Gastrocnemius medialis (tissue), 4 donors: ENCODE measurements around the gene GALNT17. TPM values are rescaled to one million over a fixed set of nuclear protein-coding genes. Genes with fewer than 3 reads are reported as not detected.

Experiments used
- ATAC-seq, 2 donors: fragments of 150-250 bp; one replicate each; pipeline ENCODE4 v1.9.1; 2016
- DNase-seq, 2 donors: peaks; one replicate each; pipeline ENCODE4 v3.0.0-alpha.2; 2019
- H3K27ac ChIP-seq, 4 donors: fragments of 200-600 bp; sonication (generic); 1 replicate in 1 of 4; 2 replicates in 3 of 4; pipeline ENCODE4 v1.5.1; 2016 to 2018; ENCODE audit warnings: mild to moderate bottlenecking in 2 of 4, moderate library complexity in 1 of 4
- H3K27me3 ChIP-seq, 3 donors: fragments of 200-600 bp; sonication (generic) in 2 of 3; 1 replicate in 1 of 3; 2 replicates in 2 of 3; pipeline versions ENCODE4 v1.5.1 to v1.6.0; 2016 to 2019; ENCODE audit warnings: mild to moderate bottlenecking in 1 of 3, moderate library complexity in 1 of 3
- H3K36me3 ChIP-seq, 2 donors: fragments of 200-600 bp; sonication (generic) in 1 of 2; one replicate each; pipeline ENCODE4 v1.5.1; 2017 to 2018
- H3K4me1 ChIP-seq, 2 donors: fragments of 200-600 bp; sonication (generic) in 1 of 2; one replicate each; pipeline ENCODE4 v1.5.1; 2016 to 2017; ENCODE audit warnings: mild to moderate bottlenecking in 2 of 2
- H3K4me3 ChIP-seq, 4 donors: fragments of 200-600 bp; sonication (generic) in 3 of 4; 1 replicate in 1 of 4; 2 replicates in 3 of 4; pipeline ENCODE4 v1.5.1; 2016 to 2019; ENCODE audit warnings: mild to moderate bottlenecking in 2 of 4
- H3K9me3 ChIP-seq, 3 donors: fragments of 200-600 bp; sonication (generic) in 2 of 3; 1 replicate in 1 of 3; 2 replicates in 2 of 3; pipeline ENCODE4 v1.5.1; 2016 to 2019
- CTCF ChIP-seq, 5 experiments: fragments of 450-650 bp in 3 of 5; fragments of 200-600 bp in 2 of 5; sonication (generic) in 2 of 5; IDR thresholded peaks in 4 of 5; conservative IDR thresholded peaks in 1 of 5; 1 replicate in 4 of 5; 2 replicates in 1 of 5; pipeline ENCODE4 v1.5.1; 2016 to 2019; ENCODE audit warnings: antibody characterized with exemption in 5 of 5, mild to moderate bottlenecking in 3 of 5, moderate library complexity in 3 of 5
- POLR2A ChIP-seq, 2 donors: fragments of 450-650 bp; IDR thresholded peaks; one replicate each; pipeline ENCODE4 v1.6.1; 2017; ENCODE audit warnings: antibody characterized with exemption in 2 of 2, mild to moderate bottlenecking in 2 of 2, moderate library complexity in 2 of 2
- in situ Hi-C, 4 donors: fragments of 200-750 bp; cut with MboI; loops; one replicate each; pipeline versions ENCODE4 v1.15.0 to v1.8.0; 2017; ENCODE audit warnings: low sequenced_read_pairs in 4 of 4
- intact Hi-C: fragments of 100-400 bp; cut with DNase I; formaldehyde crosslinking; loops from one replicate; pipeline ENCODE4 v1.15.1; 2023; ENCODE audit warnings: low total_unique reads
- total RNA-seq, 4 donors: library from RNA; depleted of rRNA; stranded (reverse); fragments of >200 nt; gene quantifications; one replicate each; pipeline versions ENCODE4 v1.1.0 to v1.2.3, GENCODE V29; 2016

Gene GALNT17
- total RNA-seq, 4 donors from 2014 or later: 1.9 to 13.0 (median 12.3) TPM

DNA sequence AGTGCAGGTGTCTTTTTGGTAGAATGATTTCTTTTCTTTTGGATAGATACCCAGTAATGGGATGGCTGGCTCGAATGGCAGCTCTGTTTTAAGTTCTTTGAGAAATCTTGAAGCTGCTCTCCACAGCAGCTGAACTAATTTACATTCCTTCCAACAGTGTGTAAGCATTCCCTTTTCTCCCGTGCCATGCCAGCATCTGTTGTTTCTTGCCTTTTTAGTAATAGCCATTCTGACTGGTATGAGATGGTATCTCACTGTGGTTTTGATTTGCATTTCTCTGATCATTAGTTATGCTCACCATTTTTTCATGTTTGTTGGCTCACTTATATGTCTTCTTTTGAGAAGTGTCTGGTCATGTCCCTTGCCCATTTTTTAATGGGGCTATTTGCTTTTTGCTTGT is 486.3 kb downstream of the GALNT17 start:
- H3K27me3 ChIP-seq: no peaks in the 10 kb centered on the region
- ATAC-seq: no peak
- TF ChIP-seq POLR2A (IDR thresholded peaks at IDR 0.05) (no peak), CTCF (IDR thresholded peaks at IDR 0.05 in 4 of 5, conservative IDR thresholded peaks at IDR 0.05 in 1 of 5) (no peak)
- intact Hi-C loops (loop anchor here (10.0 kb wide), 2 partner anchors 483 to 903 kb away; partner anchors contain the start of gene GALNT17), in situ Hi-C loops (no loop called here)
- DNase-seq: no peak
- H3K9me3 ChIP-seq: peaks cover 0 to 4% (median 0%) of the 10 kb centered on the region in 3 donors
- no peak overlapping the region for H3K4me3 ChIP-seq
- no peak overlapping the region for H3K27ac ChIP-seq
- H3K4me1 ChIP-seq: peaks cover 21 to 22% of the 10 kb centered on the region in 2 donors
- no peaks in the 10 kb centered on the region for H3K36me3 ChIP-seq

DNA sequence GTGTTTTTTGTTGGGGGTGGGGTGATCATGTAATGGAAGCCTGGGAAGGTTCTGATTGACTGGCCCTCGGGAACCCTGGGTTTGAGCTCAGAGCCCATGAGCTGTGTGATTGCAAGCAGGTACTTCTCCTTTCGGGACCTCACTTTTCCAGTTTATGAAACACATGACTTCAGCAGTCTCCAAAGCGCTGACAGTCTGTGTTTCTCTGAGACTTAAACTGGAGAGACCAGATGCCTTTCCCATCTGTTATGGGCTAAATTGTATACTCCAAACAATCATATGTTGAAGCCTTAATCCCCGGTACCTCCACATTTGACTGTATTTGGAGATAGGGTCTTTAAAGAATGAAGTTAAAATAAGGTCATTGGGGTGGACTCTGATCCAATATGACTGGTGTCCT is 493.6 kb downstream of the GALNT17 start:
- no peaks in the 10 kb centered on the region for H3K36me3 ChIP-seq

GRCh38 chr7:71626206-71626605 is 494.3 kb downstream of the GALNT17 start:
- H3K27ac ChIP-seq: no peak overlapping the region
- no peak for TF ChIP-seq POLR2A (IDR thresholded peaks at IDR 0.05)
- no peak for TF ChIP-seq CTCF (IDR thresholded peaks at IDR 0.05 in 4 of 5, conservative IDR thresholded peaks at IDR 0.05 in 1 of 5)
- DNase-seq (no peak), ATAC-seq (no peak)
- no peaks in the 10 kb centered on the region for H3K9me3 ChIP-seq
- no peak overlapping the region for H3K4me3 ChIP-seq
- no peaks in the 10 kb centered on the region for H3K27me3 ChIP-seq
- in situ Hi-C loops (no loop called here), intact Hi-C loops (no loop called here)
- H3K4me1 ChIP-seq: peaks cover 4 to 9% of the 10 kb centered on the region in 2 donors
- no peaks in the 10 kb centered on the region for H3K36me3 ChIP-seq

More for the DNA sequence above, 493.6 kb downstream of the GALNT17 start:
- no peak overlapping the region for H3K27ac ChIP-seq
- H3K4me3 ChIP-seq: no peak overlapping the region
- no peak for DNase-seq
- H3K4me1 ChIP-seq: peaks cover 4 to 5% of the 10 kb centered on the region in 2 donors
- no peak for ATAC-seq
- in situ Hi-C loops: no loop called here
- no peaks in the 10 kb centered on the region for H3K27me3 ChIP-seq
- no peak for TF ChIP-seq CTCF (IDR thresholded peaks at IDR 0.05 in 4 of 5, conservative IDR thresholded peaks at IDR 0.05 in 1 of 5)
- H3K9me3 ChIP-seq: no peaks in the 10 kb centered on the region
- intact Hi-C loops: no loop called here

DNA sequence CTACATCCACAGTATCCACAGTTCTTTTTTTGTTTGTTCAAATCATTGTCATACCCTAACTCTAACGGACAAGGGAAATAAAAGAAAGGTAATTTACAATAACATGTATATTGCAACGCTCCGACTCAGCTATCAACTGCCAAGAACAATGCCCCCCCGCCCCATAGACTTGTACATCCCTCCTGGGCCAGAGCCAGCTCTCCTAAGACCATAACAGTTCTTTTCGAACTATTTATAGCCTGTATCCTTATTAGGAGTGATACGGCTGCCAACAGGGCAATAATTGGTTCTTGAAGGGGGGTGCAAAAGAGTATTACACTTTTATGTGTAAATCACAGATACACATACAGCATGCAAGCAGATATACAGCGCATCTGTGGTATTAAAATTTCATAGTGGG is 495.7 kb downstream of the GALNT17 start:
- TF ChIP-seq CTCF (IDR thresholded peaks at IDR 0.05 in 4 of 5, conservative IDR thresholded peaks at IDR 0.05 in 1 of 5): no peak
- no peak for TF ChIP-seq POLR2A (IDR thresholded peaks at IDR 0.05)
- Histone ChIP-seq H3K27ac (no peak overlapping the region), H3K4me1 (peaks cover 4 to 9% of the 10 kb centered on the region in 2 donors), H3K36me3 (no peaks in the 10 kb centered on the region), H3K9me3 (no peaks in the 10 kb centered on the region), H3K27me3 (no peaks in the 10 kb centered on the region), H3K4me3 (no peak overlapping the region)
- ATAC-seq (no peak), DNase-seq (no peak)
- intact Hi-C loops: no loop called here
- in situ Hi-C loops: no loop called here

DNA sequence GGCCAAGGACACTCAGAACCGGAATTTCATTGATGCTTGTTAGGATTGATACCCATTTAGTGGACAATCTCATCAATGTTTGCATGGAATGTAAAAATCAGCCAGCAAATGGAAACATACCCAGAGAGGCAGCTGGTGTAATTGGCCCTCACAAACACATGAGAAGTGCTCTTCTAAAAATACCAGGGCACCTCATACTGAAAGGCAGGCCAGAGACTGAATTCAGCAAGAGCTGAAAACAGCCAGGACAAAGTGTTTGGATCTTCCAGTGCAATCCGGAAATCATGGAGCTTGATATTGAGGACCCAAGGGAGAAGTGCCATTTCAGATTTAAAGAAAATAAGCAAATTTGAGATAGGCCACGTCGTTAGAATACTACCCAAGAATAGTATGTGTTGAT is 498.6 kb downstream of the GALNT17 start:
- Histone ChIP-seq H3K4me3 (no peak overlapping the region), H3K36me3 (no peaks in the 10 kb centered on the region), H3K9me3 (no peaks in the 10 kb centered on the region), H3K27ac (peak overlapping the region in 3 of 4 donors; percentile 39 to 48 (median 40)), H3K27me3 (no peaks in the 10 kb centered on the region), H3K4me1 (peaks cover 7 to 9% of the 10 kb centered on the region in 2 donors)
- in situ Hi-C loops (no loop called here), intact Hi-C loops (no loop called here)
- no peak for DNase-seq
- TF ChIP-seq POLR2A (IDR thresholded peaks at IDR 0.05): no peak
- no peak for TF ChIP-seq CTCF (IDR thresholded peaks at IDR 0.05 in 4 of 5, conservative IDR thresholded peaks at IDR 0.05 in 1 of 5)
- ATAC-seq: peak; percentile 81 to 96
